GM19043 (cell line): Measurements from ENCODE around the gene PPP2R5C.
"Not testable (repeated sequence)": the region's sequence is repeated elsewhere in the genome, so short reads cannot be mapped to it uniquely, and the experiment has no call there.

Experiments used
- ATAC-seq: cut with Tn5 transposase; IDR thresholded peaks from one replicate; pipeline ENCODE4 v1.9.1; 2021; ENCODE audit warnings: low read depth; ENCODE audit not compliant: unreplicated experiment

The PPP2R5C gene

DNA sequence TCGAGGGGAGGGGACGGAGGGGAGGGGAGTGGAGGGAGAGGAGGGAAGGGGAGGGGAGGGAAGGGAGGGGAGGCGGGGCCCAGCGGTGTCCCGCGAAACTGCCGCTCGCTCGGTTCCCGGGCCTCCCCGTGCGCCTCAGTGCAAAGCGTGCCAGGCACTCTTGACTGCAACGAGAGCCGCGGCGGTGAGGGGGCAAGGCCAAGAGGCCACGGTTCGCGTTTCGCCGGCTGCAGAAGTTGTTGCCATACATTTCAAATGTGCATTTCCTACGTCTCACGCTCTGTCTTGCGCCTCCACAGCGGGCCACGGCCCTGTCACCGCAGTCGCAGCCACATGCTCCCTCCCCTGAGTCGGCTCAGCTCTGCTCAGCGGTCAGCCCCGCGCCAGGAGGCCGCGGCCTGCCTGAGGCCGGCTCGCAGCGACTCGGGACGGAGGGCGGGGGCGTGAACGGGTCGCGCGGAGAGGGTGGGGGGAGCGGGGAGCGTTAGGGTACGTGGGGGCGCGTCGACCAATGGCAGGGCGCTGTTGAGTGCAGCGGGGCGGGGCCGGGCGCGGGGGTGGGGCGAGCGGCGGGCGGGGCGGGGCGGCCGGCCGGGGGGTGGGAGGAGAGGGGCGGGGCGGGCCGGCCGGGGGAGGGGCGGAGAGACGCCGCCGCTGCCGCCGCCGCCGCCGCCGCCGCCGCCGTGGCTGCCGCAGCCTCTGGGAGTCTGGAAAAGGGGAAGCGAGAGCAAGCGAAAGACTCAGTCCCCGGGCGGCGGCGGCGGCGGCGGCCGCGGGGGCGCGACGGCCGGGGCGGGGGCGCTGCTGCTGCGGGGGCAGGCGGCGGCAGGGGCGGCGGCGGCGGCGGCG is at the start of gene PPP2R5C:
Gene PPP2R5C, plus strand, starts transcription at position 678 of the 849 bp plus-strand sequence. CDS start 185 bp downstream, outside the sequence.
- ATAC-seq, result peak; percentile 54

- not testable (repeated sequence) for ATAC-seq
Observed at GRCh38 chr14:101711857-101712233, 49.7 kb upstream of the PPP2R5C start.

- not testable (repeated sequence) for ATAC-seq
Observed at GRCh38 chr14:101712341-101712740, 49.2 kb upstream of the PPP2R5C start.

DNA sequence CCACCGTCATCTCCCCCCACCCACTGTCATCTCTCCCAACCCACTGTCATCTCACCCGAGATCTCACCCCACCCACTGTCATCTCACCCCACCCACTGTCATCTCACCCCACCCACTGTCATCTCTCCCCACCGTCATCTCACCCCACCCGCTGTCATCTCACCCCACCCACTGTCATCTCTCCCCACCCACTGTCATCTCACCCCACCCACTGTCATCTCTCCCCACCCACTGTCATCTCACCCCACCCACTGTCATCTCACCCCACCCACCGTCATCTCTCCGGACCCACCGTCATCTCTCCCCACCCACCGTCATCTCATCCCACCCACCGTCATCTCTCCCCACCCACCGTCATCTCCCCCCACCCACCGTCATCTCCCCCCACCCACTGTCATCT is 48.4 kb upstream of the PPP2R5C start:
- ATAC-seq, result not testable (repeated sequence)

DNA sequence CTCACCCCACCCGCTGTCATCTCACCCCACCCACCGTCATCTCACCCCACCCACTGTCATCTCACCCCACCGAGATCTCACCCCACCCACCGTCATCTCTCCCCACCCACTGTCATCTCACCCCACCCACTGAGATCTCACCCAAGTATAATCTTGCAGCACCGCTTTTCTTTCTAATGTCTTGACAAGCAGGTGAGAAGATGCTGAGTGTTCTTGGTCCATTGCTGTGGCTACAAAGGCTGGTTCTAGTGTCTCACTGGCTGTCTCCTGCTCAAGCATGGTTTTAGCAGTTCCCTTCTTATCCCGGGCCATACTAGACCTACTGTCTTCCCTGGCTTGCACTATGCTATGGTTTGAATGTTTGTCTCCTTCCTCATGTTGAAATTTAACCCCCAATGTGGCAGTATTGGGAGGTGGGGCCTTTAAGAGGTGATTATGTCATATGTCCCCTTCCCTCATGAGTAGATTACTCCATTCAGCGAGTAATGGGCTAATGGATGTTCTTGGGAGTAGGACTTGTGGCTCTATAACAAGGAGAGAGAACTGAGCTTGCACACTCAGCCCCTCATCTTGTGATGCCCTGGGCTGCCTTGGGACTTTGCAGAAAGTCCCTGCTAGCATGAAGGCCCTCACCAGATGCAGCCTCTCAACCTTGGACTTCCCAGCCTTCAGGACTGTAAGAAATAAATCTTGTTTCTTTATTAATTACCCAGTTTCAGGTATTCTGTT is 47.7 kb upstream of the PPP2R5C start:
- no peak for ATAC-seq

- ATAC-seq, result no peak
Observed at GRCh38 chr14:101714394-101714793, 47.1 kb upstream of the PPP2R5C start.

DNA sequence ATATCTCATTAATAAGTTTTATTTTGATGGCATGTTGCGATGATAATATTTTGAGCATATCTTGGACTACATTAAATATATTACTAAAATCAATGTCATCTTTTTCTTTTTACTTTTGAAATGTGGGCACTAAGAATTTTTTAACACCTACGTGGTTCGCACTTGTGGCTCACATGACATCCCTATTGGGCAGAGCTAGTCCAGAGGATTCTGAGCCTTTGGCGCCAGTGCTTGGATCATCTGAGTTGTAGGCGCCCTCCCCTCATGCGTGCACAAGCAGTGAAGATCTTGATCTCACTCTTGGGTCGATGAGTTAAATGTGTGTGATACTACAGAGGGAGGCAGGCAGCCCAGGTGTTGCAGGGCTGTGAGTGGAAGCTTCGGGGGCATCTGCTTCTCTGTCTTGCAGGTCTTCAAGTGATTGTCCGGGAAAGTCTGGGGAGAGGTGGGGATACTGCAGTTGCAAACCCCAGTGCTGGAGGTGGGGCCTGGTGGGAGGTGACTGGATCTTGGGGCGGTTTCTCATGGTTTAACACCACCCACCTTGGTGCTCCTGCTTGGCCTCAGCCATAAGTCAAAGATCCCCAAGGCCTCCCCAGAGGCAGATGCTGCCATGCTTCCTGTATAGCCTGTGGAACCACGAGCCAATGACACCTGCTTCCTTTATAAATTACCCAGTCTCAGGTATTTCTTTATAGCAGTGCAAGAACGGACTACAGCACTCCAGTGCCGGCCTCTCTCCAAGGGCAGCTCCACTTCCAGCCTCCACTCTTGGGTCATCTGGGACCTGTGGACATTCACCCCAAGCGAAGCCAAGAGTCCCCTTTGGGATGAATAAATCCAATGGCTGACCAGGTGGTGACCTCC is 46.1 kb upstream of the PPP2R5C start:
- no peak for ATAC-seq

DNA sequence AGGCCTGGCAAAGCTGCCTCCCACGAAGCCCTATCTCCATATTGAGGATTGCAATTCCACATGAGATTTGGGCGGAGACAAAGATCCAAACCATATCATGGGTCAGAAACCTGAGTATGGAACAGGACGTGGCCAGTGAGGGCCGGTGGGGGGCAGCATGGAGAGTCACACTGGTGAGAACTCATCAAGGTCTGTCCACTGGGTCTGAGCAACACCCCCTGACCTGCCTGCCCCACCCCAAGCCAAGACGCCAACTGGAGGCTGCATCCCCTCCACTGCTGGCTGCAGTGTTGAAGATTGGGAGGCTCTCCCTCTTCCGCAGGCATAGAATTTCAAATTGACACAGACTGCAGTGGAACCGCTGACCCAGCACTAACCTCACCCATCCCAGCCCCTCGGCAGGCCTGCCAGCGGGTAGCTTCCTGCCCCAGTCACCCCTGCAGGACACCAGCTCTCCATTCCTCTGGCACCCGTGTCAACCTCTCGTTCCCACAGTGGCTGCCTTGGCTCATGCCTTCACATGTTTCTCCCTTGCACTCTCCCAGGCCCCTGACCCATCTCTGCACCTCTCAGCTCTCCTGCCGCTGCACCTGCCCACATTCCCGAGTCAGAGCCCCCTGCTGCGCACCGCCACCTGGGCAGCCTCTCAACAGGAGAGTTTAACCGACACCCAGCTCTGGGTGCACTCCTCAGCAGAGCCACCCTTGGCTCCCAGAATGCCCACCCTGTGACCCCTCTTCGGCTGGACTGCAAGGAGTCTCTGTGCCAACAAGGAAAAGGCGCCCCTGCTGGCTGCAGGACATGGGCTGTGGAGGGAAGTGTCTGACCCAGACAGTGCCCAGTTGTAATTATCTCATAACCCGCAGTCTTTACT is 45.2 kb upstream of the PPP2R5C start:
- ATAC-seq, result no peak

DNA sequence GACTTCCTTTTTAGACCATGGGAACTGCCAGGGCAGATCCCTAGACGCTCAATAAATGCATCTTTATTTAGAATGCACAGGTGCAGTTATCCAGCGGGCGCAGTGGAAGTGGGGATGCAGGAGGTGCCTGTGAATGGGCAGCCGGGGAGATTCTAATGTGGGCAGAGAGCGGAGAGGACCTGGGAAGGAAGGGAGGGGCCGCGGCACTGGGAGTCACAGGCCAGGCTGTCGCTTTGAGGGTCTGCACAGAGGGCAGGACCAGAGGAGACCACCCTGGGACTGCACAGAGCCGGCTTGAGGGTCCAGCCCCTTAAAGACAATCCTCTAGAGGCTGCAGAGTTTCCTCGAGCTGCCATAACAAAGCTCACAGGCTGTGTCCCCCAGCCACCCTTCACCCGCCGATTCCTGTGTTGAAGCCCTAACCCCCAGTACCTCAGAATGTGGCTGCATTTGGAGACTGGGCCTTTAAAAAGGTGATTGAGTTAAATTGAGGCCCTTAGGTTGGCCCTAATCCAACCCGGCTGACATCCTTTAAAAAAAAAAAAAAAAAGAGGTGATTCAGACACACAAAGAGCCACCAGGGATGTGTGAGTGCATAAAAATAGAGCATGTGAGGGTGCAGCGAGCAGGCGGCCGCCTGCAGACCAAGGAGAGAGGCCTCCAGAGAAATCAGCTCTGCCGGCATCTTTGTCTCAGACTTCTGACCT is 44.4 kb upstream of the PPP2R5C start:
- ATAC-seq, result no peak

- no peak for ATAC-seq
Observed at GRCh38 chr14:101717663-101718490, 43.6 kb upstream of the PPP2R5C start.

GRCh38 chr14:101719045-101719645 is 42.4 kb upstream of the PPP2R5C start:
- no peak for ATAC-seq

GRCh38 chr14:101719708-101720107 is 41.8 kb upstream of the PPP2R5C start:
- ATAC-seq, result no peak

DNA sequence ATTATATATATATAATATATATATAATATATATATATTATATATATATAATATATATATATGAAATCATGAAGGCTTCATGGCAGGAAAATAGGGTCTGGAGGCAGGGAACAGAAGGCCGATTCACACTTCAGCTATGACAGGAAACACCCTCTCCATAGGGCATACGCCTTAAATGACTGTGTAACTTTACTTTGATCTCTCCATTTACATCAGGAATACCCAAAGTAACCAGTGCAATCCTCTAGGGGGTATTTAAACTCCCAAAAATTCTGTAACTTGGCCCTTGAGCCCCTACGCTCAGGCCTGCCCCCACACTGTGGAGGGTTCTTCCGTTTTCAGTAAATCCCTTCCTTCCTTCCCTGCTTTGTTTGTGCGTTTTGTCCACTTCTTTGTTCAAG is 40.4 kb upstream of the PPP2R5C start:
- no peak for ATAC-seq

DNA sequence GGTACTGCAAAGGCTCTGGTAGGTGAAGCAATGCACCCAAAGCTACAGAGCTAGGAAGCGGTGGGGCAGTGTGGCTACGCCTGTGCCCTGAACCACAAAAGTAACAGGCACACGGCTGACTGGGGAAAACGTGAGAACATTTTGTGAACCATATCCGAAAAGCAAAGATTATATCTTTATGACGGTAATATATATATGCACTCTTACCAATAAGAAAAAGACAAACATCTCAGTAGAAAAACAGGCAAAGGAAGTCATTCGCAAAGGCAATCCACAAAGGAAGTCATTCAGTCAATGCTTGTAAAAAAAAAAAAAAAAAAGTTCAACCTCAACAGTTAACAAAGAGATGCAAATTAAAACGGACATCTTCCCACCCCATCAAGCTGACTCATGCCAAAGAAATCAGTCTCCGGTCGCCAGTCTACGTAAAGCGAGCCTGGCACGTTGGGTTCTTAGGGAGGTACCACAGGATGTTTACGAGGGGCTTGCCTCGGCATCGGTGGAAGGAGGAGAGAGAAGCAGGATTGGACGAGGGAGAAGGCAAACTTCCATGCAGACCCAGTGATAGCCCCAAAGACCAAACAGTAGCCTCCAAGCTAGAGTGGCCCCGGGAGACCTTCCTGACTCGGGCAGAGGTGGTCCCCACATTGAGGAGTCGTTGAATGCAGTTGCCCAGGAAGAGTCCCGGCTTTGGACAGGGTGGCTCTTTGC is 39.4 kb upstream of the PPP2R5C start:
- peak; percentile 55 for ATAC-seq

DNA sequence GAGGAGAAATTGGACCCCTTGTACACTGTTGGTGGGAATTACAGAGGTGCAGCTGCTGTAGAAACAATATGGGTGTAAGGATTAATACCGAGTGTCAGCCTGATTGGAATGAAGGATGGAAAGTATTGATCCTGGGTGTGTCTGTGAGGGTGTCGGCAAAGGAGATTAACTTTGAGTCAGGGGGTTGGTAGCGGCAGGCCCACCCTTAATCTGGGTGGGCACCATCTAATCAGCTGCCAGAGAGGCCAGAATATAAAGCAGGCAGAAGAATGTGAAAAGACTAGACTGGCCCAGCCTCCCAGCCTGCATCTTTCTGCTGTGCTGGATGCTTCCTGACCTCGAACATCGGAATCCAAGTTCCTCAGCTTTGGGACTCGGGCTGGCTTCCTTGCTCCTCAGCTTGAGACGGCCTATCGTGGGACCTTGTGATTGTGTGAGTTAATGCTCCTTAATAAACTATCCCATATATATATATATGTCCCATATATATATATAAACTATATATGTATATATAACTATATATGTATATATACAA is 38.4 kb upstream of the PPP2R5C start:
- no peak for ATAC-seq

GRCh38 chr14:101725652-101726051 is 35.9 kb upstream of the PPP2R5C start:
- ATAC-seq, result not testable (repeated sequence)

- ATAC-seq, result no peak
Observed at GRCh38 chr14:101726295-101726953, 35.1 kb upstream of the PPP2R5C start.
